HepG2 (cell line): ENCODE measurements around the gene BRAP. TPM values are rescaled to one million over a fixed set of nuclear protein-coding genes. Genes with fewer than 3 reads are reported as not detected.

Experiments used
- ATAC-seq: fragments of 200-7000 bp; cut with Tn5 transposase; 3 replicates; pipeline ENCODE4 v1.9.1; 2020; ENCODE audit warnings: mild to moderate bottlenecking, moderate library complexity
- BruUV-seq: library from RNA; stranded (reverse); fragments of 400-500 nt; replicated peaks from 2 replicates; lab custom pipeline; 2021; lab: Mats Ljungman, UMichigan
- CTCF ChIA-PET: fragments of 300-600 bp; formaldehyde crosslinking; extraction: SDS; loops from one replicate; lab custom pipeline; 2021; ENCODE audit warnings: low total read pairs, inconsistent platforms, low intra/inter-chr PET ratio; lab: Yijun Ruan, JAX
- POLR2A ChIA-PET: fragments of 350-600 bp; sonication (Branson Sonifier 250); formaldehyde crosslinking; loops from one replicate; lab custom pipeline; 2020; ENCODE audit warnings: antibody characterized with exemption, inconsistent platforms; lab: Yijun Ruan, JAX
- DNase-seq: peaks from one replicate; pipeline ENCODE4 v3.0.0-alpha.2; 2015; ENCODE audit warnings: low spot score
- FAIRE-seq: peaks from 3 replicates; lab custom pipeline; 2011; peaks lifted over from hg19 to GRCh38; lab: Jason Lieb, UNC
- H2AFZ ChIP-seq: one replicate; pipeline ENCODE4 v1.6.1; 2011; ENCODE audit warnings: low read length, inconsistent platforms
- H3K27ac ChIP-seq: fragments of 300-600 bp; 3 replicates; pipeline ENCODE4 v1.8.0; 2011; ENCODE audit warnings: mixed run types, mild to moderate bottlenecking, mixed read lengths, low read length, inconsistent platforms; ENCODE audit not compliant: insufficient read depth; ENCODE audit errors: extremely low read length
- H3K27me3 ChIP-seq, 2 experiments: fragments of 200-600 bp in 1 of 2; 2 replicates in 1 of 2; 3 replicates in 1 of 2; pipeline versions ENCODE4 v1.6.0 to v1.8.0; 2011; ENCODE audit warnings: low read length in 2 of 2, mild to moderate bottlenecking in 2 of 2, moderate library complexity in 2 of 2, inconsistent platforms in 1 of 2; ENCODE audit not compliant: insufficient read depth in 2 of 2, control insufficient read depth in 1 of 2
- H3K36me3 ChIP-seq, 2 experiments: fragments of 200-600 bp in 1 of 2; replicated peaks in 1 of 2; 2 replicates in 1 of 2; 3 replicates in 1 of 2; pipeline versions ENCODE4 v1.5.1 to v1.8.0; 2011; ENCODE audit warnings: low read length in 2 of 2, inconsistent platforms in 1 of 2; ENCODE audit not compliant: insufficient read depth in 2 of 2, control insufficient read depth in 1 of 2
- H3K4me1 ChIP-seq: 2 replicates; pipeline ENCODE4 v1.5.1; 2012; ENCODE audit warnings: low read length, inconsistent platforms; ENCODE audit not compliant: insufficient read depth
- H3K4me2 ChIP-seq: 2 replicates; pipeline ENCODE4 v1.6.0; 2011; ENCODE audit warnings: low read depth, low read length, inconsistent platforms
- H3K4me3 ChIP-seq, 3 experiments: fragments of 200-600 bp in 1 of 3; sonication (generic), shearing (Covaris generic) in 1 of 3; replicated peaks in 1 of 3; 2 replicates each; pipeline ENCODE4 v1.5.1; 2011 to 2016; ENCODE audit warnings: low read length in 3 of 3, inconsistent platforms in 2 of 3, low read depth in 2 of 3, mild to moderate bottlenecking in 2 of 3, control low read depth in 1 of 3, mixed read lengths in 1 of 3; ENCODE audit not compliant: insufficient read depth in 1 of 3
- H3K79me2 ChIP-seq: one replicate; pipeline ENCODE4 v1.6.1; 2011; ENCODE audit warnings: low read length, inconsistent platforms; ENCODE audit not compliant: insufficient read depth
- H3K9ac ChIP-seq: 2 replicates; pipeline ENCODE4 v1.6.0; 2011; ENCODE audit warnings: mild to moderate bottlenecking, low read depth, low read length, inconsistent platforms; ENCODE audit not compliant: insufficient read depth
- H3K9me3 ChIP-seq: 2 replicates; pipeline ENCODE4 v1.5.1; 2012; ENCODE audit warnings: mild to moderate bottlenecking, low read length
- H4K20me1 ChIP-seq: 2 replicates; pipeline ENCODE4 v1.6.0; 2011; ENCODE audit warnings: inconsistent platforms, mild to moderate bottlenecking, low read length, moderate library complexity; ENCODE audit not compliant: insufficient read depth
- AKNA ChIP-seq: sonication (generic); formaldehyde crosslinking; IDR thresholded peaks from 2 replicates; pipeline ENCODE4 v1.4.0; 2020; ENCODE audit warnings: missing genetic modification reagents, borderline replicate concordance
- FOXK1 ChIP-seq: sonication (generic); formaldehyde crosslinking; IDR thresholded peaks from 2 replicates; pipeline ENCODE4 v1.4.0; 2020; ENCODE audit warnings: low read depth, missing genetic modification reagents, borderline replicate concordance
- HNF4A ChIP-seq: sonication (generic); formaldehyde crosslinking; IDR thresholded peaks from 2 replicates; pipeline ENCODE4 v1.4.0; 2020; ENCODE audit warnings: missing genetic modification reagents
- MLXIP ChIP-seq: sonication (generic); formaldehyde crosslinking; IDR thresholded peaks from 2 replicates; pipeline ENCODE4 v1.9.0; 2021; ENCODE audit warnings: missing genetic modification reagents, borderline replicate concordance
- NFE2L2 ChIP-seq: fragments of 150-350 bp; IDR thresholded peaks from 2 replicates; pipeline ENCODE4 v1.6.1; 2014; ENCODE audit warnings: low read length
- SALL2 ChIP-seq: sonication (generic); formaldehyde crosslinking; IDR thresholded peaks from 2 replicates; pipeline ENCODE4 v1.8.1; 2023; ENCODE audit warnings: mild to moderate bottlenecking, missing genetic modification reagents, inconsistent platforms
- SMARCC2 ChIP-seq: fragments of 450-650 bp; IDR thresholded peaks from 2 replicates; pipeline ENCODE4 v1.6.1; 2017; ENCODE audit warnings: antibody characterized with exemption, mild to moderate bottlenecking
- SOX6 ChIP-seq, 2 experiments: fragments of 450-650 bp in 1 of 2; sonication (generic) in 1 of 2; formaldehyde crosslinking in 1 of 2; IDR thresholded peaks; 2 replicates each; pipeline versions ENCODE4 v1.4.0 to v1.6.1; 2017 to 2020; ENCODE audit warnings: antibody characterized with exemption in 1 of 2, mild to moderate bottlenecking in 1 of 2, missing genetic modification reagents in 1 of 2
- TP53 ChIP-seq: sonication (generic); formaldehyde crosslinking; conservative IDR thresholded peaks from 2 replicates; pipeline ENCODE4 v1.4.0; 2020; ENCODE audit warnings: missing genetic modification reagents
- ZFP36L1 ChIP-seq: sonication (generic); formaldehyde crosslinking; IDR thresholded peaks from 2 replicates; pipeline ENCODE4 v1.8.0; 2022; ENCODE audit warnings: mild to moderate bottlenecking, missing genetic modification reagents, moderate library complexity
- ZNF556 ChIP-seq: sonication (generic); formaldehyde crosslinking; IDR thresholded peaks from 2 replicates; pipeline ENCODE4 v1.4.0; 2020; ENCODE audit warnings: mild to moderate bottlenecking, missing genetic modification reagents, borderline replicate concordance
- WGBS: methylation state at CpG from one replicate; pipeline ENCODE4 v1.1.6; 2017; ENCODE audit warnings: low lambda C conversion rate; 5-methylcytosine and 5-hydroxymethylcytosine counted together
- in situ Hi-C: cut with HindIII; loops from 2 replicates; pipeline ENCODE4 v1.10.0; 2017; ENCODE audit warnings: low pct_unique_long_range_greater_than_20kb; ENCODE audit not compliant: extremely low pct_ligation_motif_present
- intact Hi-C: fragments of 100-400 bp; cut with micrococcal nuclease; formaldehyde crosslinking; loops from one replicate; pipeline ENCODE4 v1.10.0; 2022; ENCODE audit not compliant: unreplicated experiment
- polyA plus RNA-seq, 8 experiments: library from polyadenylated mRNA; depleted of rRNA in 3 of 8; stranded (reverse) in 7 of 8; unstranded in 1 of 8; fragments of >200 nt; fragmentation: Illumina TruSeq in 4 of 8; extraction: Trizol in 4 of 8; gene quantifications; 2 replicates each; pipeline versions ENCODE4 v1.2.1 to v1.2.3, GENCODE V29; 2011 to 2016; ENCODE audit warnings: low read depth in 4 of 8, missing spikeins in 1 of 8, mixed read lengths in 1 of 8; ENCODE audit not compliant: insufficient read depth in 1 of 8
- total RNA-seq, 5 experiments: library from RNA; depleted of rRNA; stranded (reverse); fragments of >200 nt; fragmentation: Illumina TruSeq; extraction: Trizol; gene quantifications; 2 replicates each; pipeline ENCODE4 v1.2.3, GENCODE V29; 2016; ENCODE audit warnings: low read depth in 1 of 5
- TF ChIP-seq, protein P1 (sequence below): IDR thresholded peaks from 2 replicates; pipeline ENCODE4 v1.4.0; 2020; ENCODE audit warnings: mild to moderate bottlenecking, missing genetic modification reagents

BRAP gene
- total and polyA plus RNA-seq, 2 of the 13 experiments (the other 11 are each of a cell fraction or from before 2014, with no cell fraction given), result 8.1 to 15.4 TPM

GRCh38 chr12:111600205-111600642 is 85.5 kb downstream of the BRAP start:
- CTCF ChIA-PET, result no interaction called here
- peak; percentile 84 for DNase-seq
- ATAC-seq, result peak; percentile 66
- BruUV-seq, result no TSS peak
- intact Hi-C loops, result loop anchor here (2.0 kb wide), 1 partner anchor 73 kb away; no protein-coding TSS in a partner anchor
- H3K36me3 ChIP-seq, result no peaks in the 10 kb centered on the region
- H3K4me3 ChIP-seq, result peak overlapping the region; percentile 71 to 98 (median 86)
- peaks cover 32% of the 10 kb centered on the region for H3K79me2 ChIP-seq
- FAIRE-seq, result peak; percentile 90
- H3K9me3 ChIP-seq, result no peaks in the 10 kb centered on the region
- no peak overlapping the region for H2AFZ ChIP-seq
- no peaks in the 10 kb centered on the region; a peak in 1 of 5 replicates for H3K27me3 ChIP-seq
- H3K4me2 ChIP-seq, result peak overlapping the region; percentile 78
- under 1% methylated on average over 5 of the region's 5 CpGs for WGBS
- H4K20me1 ChIP-seq, result peaks cover 26% of the 10 kb centered on the region
- POLR2A ChIA-PET, result no interaction called here
- peaks cover 26% of the 10 kb centered on the region for H3K4me1 ChIP-seq
- in situ Hi-C loops, result no loop called here
- H3K9ac ChIP-seq, result peak overlapping the region; percentile 94
- peak overlapping the region; percentile 97 for H3K27ac ChIP-seq
- TF ChIP-seq FOXK1 (CRISPR knock-in tag) (peak; percentile 33; the same call in 1 of the 2 replicates), SMARCC2 (no peak), ZNF556 (CRISPR knock-in tag) (no peak), HNF4A (CRISPR knock-in tag) (peak; percentile 84), MLXIP (CRISPR knock-in tag) (no peak), ZFP36L1 (CRISPR knock-in tag) (0 out of 2 replicates have a peak, but pooled peaks have one; percentile 25), NFE2L2 (no peak), SALL2 (CRISPR knock-in tag) (no peak), AKNA (no peak), SOX6 (IDR thresholded peaks at IDR 0.05) (no peak), SOX6 (CRISPR knock-in tag; IDR thresholded peaks at IDR 0.05) (peak; percentile 63), TP53 (CRISPR knock-in tag) (no peak)
- TF ChIP-seq, protein P1, sequence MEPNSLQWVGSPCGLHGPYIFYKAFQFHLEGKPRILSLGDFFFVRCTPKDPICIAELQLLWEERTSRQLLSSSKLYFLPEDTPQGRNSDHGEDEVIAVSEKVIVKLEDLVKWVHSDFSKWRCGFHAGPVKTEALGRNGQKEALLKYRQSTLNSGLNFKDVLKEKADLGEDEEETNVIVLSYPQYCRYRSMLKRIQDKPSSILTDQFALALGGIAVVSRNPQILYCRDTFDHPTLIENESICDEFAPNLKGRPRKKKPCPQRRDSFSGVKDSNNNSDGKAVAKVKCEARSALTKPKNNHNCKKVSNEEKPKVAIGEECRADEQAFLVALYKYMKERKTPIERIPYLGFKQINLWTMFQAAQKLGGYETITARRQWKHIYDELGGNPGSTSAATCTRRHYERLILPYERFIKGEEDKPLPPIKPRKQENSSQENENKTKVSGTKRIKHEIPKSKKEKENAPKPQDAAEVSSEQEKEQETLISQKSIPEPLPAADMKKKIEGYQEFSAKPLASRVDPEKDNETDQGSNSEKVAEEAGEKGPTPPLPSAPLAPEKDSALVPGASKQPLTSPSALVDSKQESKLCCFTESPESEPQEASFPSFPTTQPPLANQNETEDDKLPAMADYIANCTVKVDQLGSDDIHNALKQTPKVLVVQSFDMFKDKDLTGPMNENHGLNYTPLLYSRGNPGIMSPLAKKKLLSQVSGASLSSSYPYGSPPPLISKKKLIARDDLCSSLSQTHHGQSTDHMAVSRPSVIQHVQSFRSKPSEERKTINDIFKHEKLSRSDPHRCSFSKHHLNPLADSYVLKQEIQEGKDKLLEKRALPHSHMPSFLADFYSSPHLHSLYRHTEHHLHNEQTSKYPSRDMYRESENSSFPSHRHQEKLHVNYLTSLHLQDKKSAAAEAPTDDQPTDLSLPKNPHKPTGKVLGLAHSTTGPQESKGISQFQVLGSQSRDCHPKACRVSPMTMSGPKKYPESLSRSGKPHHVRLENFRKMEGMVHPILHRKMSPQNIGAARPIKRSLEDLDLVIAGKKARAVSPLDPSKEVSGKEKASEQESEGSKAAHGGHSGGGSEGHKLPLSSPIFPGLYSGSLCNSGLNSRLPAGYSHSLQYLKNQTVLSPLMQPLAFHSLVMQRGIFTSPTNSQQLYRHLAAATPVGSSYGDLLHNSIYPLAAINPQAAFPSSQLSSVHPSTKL, result peak; percentile 35; the same call in 1 of the 2 replicates
